ENCODE measurements around the gene ERGIC2.
"Not testable (repeated sequence)": the region's sequence is repeated elsewhere in the genome, so short reads cannot be mapped to it uniquely, and the experiment has no call there.

ERGIC2 gene

GRCh38 chr12:29314416-29314815, 66.6 kb downstream of the ERGIC2 start:
- Histone ChIP-seq H3K4me1 (ENCODE audit: control insufficient read depth, insufficient read depth, low read length) (peaks cover 5% of the 10 kb centered on the region), H3K36me3 (ENCODE audit: control insufficient read depth, insufficient read depth, low read length) (no peaks in the 10 kb centered on the region), H3K4me3 (ENCODE audit: low read length) (no peak overlapping the region), H3K27me3 (ENCODE audit: control insufficient read depth, insufficient read depth, low read length) (no peaks in the 10 kb centered on the region), H3K9ac (ENCODE audit: low read length) (no peak overlapping the region), H3K27ac (ENCODE audit: low read depth, low read length) (no peak overlapping the region)

GRCh38 chr12:29310899-29311298, 70.1 kb downstream of the ERGIC2 start:
- no peaks in the 10 kb centered on the region for H3K36me3 ChIP-seq (ENCODE audit: control insufficient read depth, insufficient read depth, low read length)
- no peak overlapping the region for H3K27ac ChIP-seq (ENCODE audit: low read depth, low read length)
- no peak overlapping the region for H3K9ac ChIP-seq (ENCODE audit: low read length)
- H3K27me3 ChIP-seq (ENCODE audit: control insufficient read depth, insufficient read depth, low read length), result no peaks in the 10 kb centered on the region
- no peaks in the 10 kb centered on the region for H3K4me1 ChIP-seq (ENCODE audit: control insufficient read depth, insufficient read depth, low read length)
- no peak overlapping the region for H3K4me3 ChIP-seq (ENCODE audit: low read length)

- H3K27ac ChIP-seq (ENCODE audit: low read depth, low read length), result no peak overlapping the region
- no peak overlapping the region for H3K4me3 ChIP-seq (ENCODE audit: low read length)
- no peaks in the 10 kb centered on the region for H3K36me3 ChIP-seq (ENCODE audit: control insufficient read depth, insufficient read depth, low read length)
- no peaks in the 10 kb centered on the region for H3K4me1 ChIP-seq (ENCODE audit: control insufficient read depth, insufficient read depth, low read length)
- no peaks in the 10 kb centered on the region for H3K27me3 ChIP-seq (ENCODE audit: control insufficient read depth, insufficient read depth, low read length)
- no peak overlapping the region for H3K9ac ChIP-seq (ENCODE audit: low read length)
Observed at GRCh38 chr12:29309320-29309902, 71.6 kb downstream of the ERGIC2 start.

- no peak overlapping the region for H3K9ac ChIP-seq (ENCODE audit: low read length)
- no peaks in the 10 kb centered on the region for H3K4me1 ChIP-seq (ENCODE audit: control insufficient read depth, insufficient read depth, low read length)
- no peaks in the 10 kb centered on the region for H3K36me3 ChIP-seq (ENCODE audit: control insufficient read depth, insufficient read depth, low read length)
Observed at GRCh38 chr12:29306682-29307081, 74.3 kb downstream of the ERGIC2 start.

GRCh38 chr12:29306266-29306665, 74.7 kb downstream of the ERGIC2 start:
- H3K4me1 ChIP-seq (ENCODE audit: control insufficient read depth, insufficient read depth, low read length), result no peaks in the 10 kb centered on the region
- no peak overlapping the region for H3K9ac ChIP-seq (ENCODE audit: low read length)
- no peaks in the 10 kb centered on the region for H3K27me3 ChIP-seq (ENCODE audit: control insufficient read depth, insufficient read depth, low read length)
- H3K36me3 ChIP-seq (ENCODE audit: control insufficient read depth, insufficient read depth, low read length), result no peaks in the 10 kb centered on the region
- H3K27ac ChIP-seq (ENCODE audit: low read depth, low read length), result no peak overlapping the region
- no peak overlapping the region for H3K4me3 ChIP-seq (ENCODE audit: low read length)

More at GRCh38 chr12:29306682-29307081, 74.3 kb downstream of the ERGIC2 start:
- Histone ChIP-seq H3K27ac (ENCODE audit: low read depth, low read length) (no peak overlapping the region), H3K27me3 (ENCODE audit: control insufficient read depth, insufficient read depth, low read length) (no peaks in the 10 kb centered on the region), H3K4me3 (ENCODE audit: low read length) (no peak overlapping the region)

GRCh38 chr12:29304388-29304787, 76.6 kb downstream of the ERGIC2 start:
- H3K4me1 ChIP-seq (ENCODE audit: control insufficient read depth, insufficient read depth, low read length), result no peaks in the 10 kb centered on the region
- no peak overlapping the region for H3K4me3 ChIP-seq (ENCODE audit: low read length)
- no peak overlapping the region for H3K9ac ChIP-seq (ENCODE audit: low read length)
- no peaks in the 10 kb centered on the region for H3K27me3 ChIP-seq (ENCODE audit: control insufficient read depth, insufficient read depth, low read length)
- no peaks in the 10 kb centered on the region for H3K36me3 ChIP-seq (ENCODE audit: control insufficient read depth, insufficient read depth, low read length)
- no peak overlapping the region for H3K27ac ChIP-seq (ENCODE audit: low read depth, low read length)

GRCh38 chr12:29301114-29301513, 79.9 kb downstream of the ERGIC2 start:
- H3K36me3 ChIP-seq (ENCODE audit: control insufficient read depth, insufficient read depth, low read length), result no peaks in the 10 kb centered on the region
- no peaks in the 10 kb centered on the region for H3K4me1 ChIP-seq (ENCODE audit: control insufficient read depth, insufficient read depth, low read length)
- H3K27ac ChIP-seq (ENCODE audit: low read depth, low read length), result no peak overlapping the region
- no peak overlapping the region for H3K4me3 ChIP-seq (ENCODE audit: low read length)
- H3K9ac ChIP-seq (ENCODE audit: low read length), result no peak overlapping the region
- no peaks in the 10 kb centered on the region for H3K27me3 ChIP-seq (ENCODE audit: control insufficient read depth, insufficient read depth, low read length)

- no peaks in the 10 kb centered on the region for H3K4me1 ChIP-seq (ENCODE audit: control insufficient read depth, insufficient read depth, low read length)
- no peak overlapping the region for H3K9ac ChIP-seq (ENCODE audit: low read length)
- no peaks in the 10 kb centered on the region for H3K27me3 ChIP-seq (ENCODE audit: control insufficient read depth, insufficient read depth, low read length)
- H3K36me3 ChIP-seq (ENCODE audit: control insufficient read depth, insufficient read depth, low read length), result no peaks in the 10 kb centered on the region
- no peak overlapping the region for H3K27ac ChIP-seq (ENCODE audit: low read depth, low read length)
- no peak overlapping the region for H3K4me3 ChIP-seq (ENCODE audit: low read length)
Observed at GRCh38 chr12:29299633-29300032, 81.3 kb downstream of the ERGIC2 start.

GRCh38 chr12:29291226-29291625, 89.7 kb downstream of the ERGIC2 start:
- no peaks in the 10 kb centered on the region for H3K27me3 ChIP-seq (ENCODE audit: control insufficient read depth, insufficient read depth, low read length)
- H3K36me3 ChIP-seq (ENCODE audit: control insufficient read depth, insufficient read depth, low read length), result no peaks in the 10 kb centered on the region
- H3K4me3 ChIP-seq (ENCODE audit: low read length), result no peak overlapping the region
- H3K9ac ChIP-seq (ENCODE audit: low read length), result no peak overlapping the region
- H3K4me1 ChIP-seq (ENCODE audit: control insufficient read depth, insufficient read depth, low read length), result no peaks in the 10 kb centered on the region
- no peak overlapping the region for H3K27ac ChIP-seq (ENCODE audit: low read depth, low read length)

GRCh38 chr12:29290475-29290874, 90.5 kb downstream of the ERGIC2 start:
- H3K27ac ChIP-seq (ENCODE audit: low read depth, low read length); H3K4me1 ChIP-seq (ENCODE audit: control insufficient read depth, insufficient read depth, low read length); H3K9ac ChIP-seq (ENCODE audit: low read length); H3K4me3 ChIP-seq (ENCODE audit: low read length); H3K27me3 ChIP-seq (ENCODE audit: control insufficient read depth, insufficient read depth, low read length); H3K36me3 ChIP-seq (ENCODE audit: control insufficient read depth, insufficient read depth, low read length): not testable (repeated sequence)

- Histone ChIP-seq H3K4me3 (ENCODE audit: low read length) (no peak overlapping the region), H3K4me1 (ENCODE audit: control insufficient read depth, insufficient read depth, low read length) (no peaks in the 10 kb centered on the region), H3K9ac (ENCODE audit: low read length) (no peak overlapping the region), H3K27ac (ENCODE audit: low read depth, low read length) (no peak overlapping the region), H3K36me3 (ENCODE audit: control insufficient read depth, insufficient read depth, low read length) (no peaks in the 10 kb centered on the region), H3K27me3 (ENCODE audit: control insufficient read depth, insufficient read depth, low read length) (no peaks in the 10 kb centered on the region)
Observed at GRCh38 chr12:29288031-29288430, 92.9 kb downstream of the ERGIC2 start.

GRCh38 chr12:29287622-29288021, 93.3 kb downstream of the ERGIC2 start:
- no peaks in the 10 kb centered on the region for H3K27me3 ChIP-seq (ENCODE audit: control insufficient read depth, insufficient read depth, low read length)
- no peaks in the 10 kb centered on the region for H3K36me3 ChIP-seq (ENCODE audit: control insufficient read depth, insufficient read depth, low read length)
- H3K27ac ChIP-seq (ENCODE audit: low read depth, low read length), result no peak overlapping the region
- H3K4me1 ChIP-seq (ENCODE audit: control insufficient read depth, insufficient read depth, low read length), result no peaks in the 10 kb centered on the region
- H3K9ac ChIP-seq (ENCODE audit: low read length), result no peak overlapping the region
- no peak overlapping the region for H3K4me3 ChIP-seq (ENCODE audit: low read length)
